HCT116 (cell line): ENCODE measurements around the gene ABLIM1. TPM values are rescaled to one million over a fixed set of nuclear protein-coding genes. Genes with fewer than 3 reads are reported as not detected.
A peak's percentile ranks its signal among the peaks of the same experiment; 100 is the strongest.

Experiments
- ATAC-seq: fragments of 200-7000 bp; cut with Tn5 transposase; 2 replicates; pipeline ENCODE4 v1.9.1; 2020; ENCODE audit warnings: mild to moderate bottlenecking, moderate library complexity
- BruUV-seq: library from RNA; stranded (reverse); fragments of 400-500 nt; replicated peaks from 2 replicates; lab custom pipeline; 2021; lab: Mats Ljungman, UMichigan
- CTCF ChIA-PET: fragments of 300-600 bp; sonication (Branson Sonifier 250); formaldehyde crosslinking; loops from one replicate; lab custom pipeline; 2021; ENCODE audit warnings: antibody characterized with exemption; lab: Charles Lee
- POLR2A ChIA-PET: fragments of 300-600, 350-600 bp; sonication (Branson Sonifier 250); formaldehyde crosslinking; loops from one replicate; lab custom pipeline; 2021; ENCODE audit warnings: antibody characterized with exemption; lab: Charles Lee
- RAD21 ChIA-PET, 2 experiments: fragments of 300-600 bp; sonication (Branson Sonifier 250); formaldehyde crosslinking; loops; one replicate each; lab custom pipeline; 2023; ENCODE audit warnings: low total read pairs in 2 of 2; ENCODE audit not compliant: uncharacterized antibody in 2 of 2, unreplicated experiment in 2 of 2, low non-redundant PET in 1 of 2; lab: Charles Lee
- DNase-seq: peaks from one replicate; pipeline ENCODE4 v3.0.0-alpha.2; 2010; ENCODE audit warnings: low read depth, low spot score
- H2AFZ ChIP-seq: fragments of 200-600 bp; shearing (Covaris generic), sonication (generic); 2 replicates; pipeline ENCODE4 v1.6.1; 2017; ENCODE audit warnings: low read depth, mixed run types, mixed read lengths, antibody characterized with exemption, low read length; ENCODE audit not compliant: poor library complexity, severe bottlenecking
- H3K27ac ChIP-seq: 2 replicates; pipeline ENCODE4 v1.5.1; 2012; ENCODE audit warnings: low read depth, low read length
- H3K27me3 ChIP-seq: fragments of 200-600 bp; sonication (generic); 2 replicates; pipeline ENCODE4 v1.6.1; 2016; ENCODE audit warnings: mixed run types, low read length, mixed read lengths; ENCODE audit not compliant: insufficient read depth
- H3K36me3 ChIP-seq, 2 experiments: fragments of 200-500 bp in 1 of 2; fragments of 200-600 bp in 1 of 2; sonication (Bioruptor generic) in 1 of 2; sonication (generic) in 1 of 2; 2 replicates each; pipeline versions ENCODE4 v1.5.1 to v1.6.1; 2014 to 2016; ENCODE audit warnings: low read length in 2 of 2, inconsistent platforms in 1 of 2, mixed read lengths in 1 of 2, mixed run types in 1 of 2; ENCODE audit not compliant: insufficient read depth in 2 of 2, control insufficient read depth in 1 of 2
- H3K4me1 ChIP-seq, 2 experiments: fragments of 200-600 bp in 1 of 2; sonication (generic) in 1 of 2; 2 replicates each; pipeline versions ENCODE4 v1.5.1 to v1.6.1; 2012 to 2017; ENCODE audit warnings: low read length in 2 of 2, inconsistent platforms in 1 of 2, mild to moderate bottlenecking in 1 of 2, mixed read lengths in 1 of 2, mixed run types in 1 of 2, moderate library complexity in 1 of 2; ENCODE audit not compliant: insufficient read depth in 2 of 2, control insufficient read depth in 1 of 2
- H3K4me2 ChIP-seq: fragments of 200-600 bp; sonication (generic); 2 replicates; pipeline ENCODE4 v1.6.1; 2017; ENCODE audit warnings: mixed run types, low read length, mixed read lengths
- H3K4me3 ChIP-seq, 2 experiments: fragments of 200-600 bp in 1 of 2; sonication (generic) in 1 of 2; replicated peaks in 1 of 2; 2 replicates each; pipeline ENCODE4 v1.5.1; 2011 to 2016; ENCODE audit warnings: low read length in 2 of 2, control low read depth in 1 of 2, low read depth in 1 of 2, mild to moderate bottlenecking in 1 of 2, mixed read lengths in 1 of 2, mixed run types in 1 of 2
- H3K79me2 ChIP-seq: fragments of 200-600 bp; sonication (generic); 2 replicates; pipeline ENCODE4 v1.6.1; 2017; ENCODE audit warnings: mild to moderate bottlenecking, mixed run types, low read length, moderate library complexity, mixed read lengths; ENCODE audit not compliant: insufficient read depth
- H3K9ac ChIP-seq: fragments of 200-600 bp; sonication (generic); 2 replicates; pipeline ENCODE4 v1.6.1; 2016; ENCODE audit warnings: low read length, mixed read lengths
- H3K9me2 ChIP-seq: fragments of 200-600 bp; sonication (generic), shearing (Covaris generic); 2 replicates; pipeline ENCODE4 v1.6.1; 2017; ENCODE audit warnings: mixed run types, mild to moderate bottlenecking, moderate library complexity; ENCODE audit not compliant: insufficient read depth
- H3K9me3 ChIP-seq, 2 experiments: fragments of 200-500 bp in 1 of 2; fragments of 200-600 bp in 1 of 2; sonication (Bioruptor generic) in 1 of 2; sonication (generic) in 1 of 2; 2 replicates each; pipeline ENCODE4 v1.6.1; 2014 to 2017; ENCODE audit warnings: low read length in 2 of 2, mixed read lengths in 2 of 2, inconsistent platforms in 1 of 2, low read depth in 1 of 2, mild to moderate bottlenecking in 1 of 2, mixed run types in 1 of 2, moderate library complexity in 1 of 2; ENCODE audit not compliant: control insufficient read depth in 1 of 2, insufficient read depth in 1 of 2
- H4K20me1 ChIP-seq: fragments of 200-600 bp; sonication (generic), shearing (Covaris generic); 2 replicates; pipeline ENCODE4 v1.6.1; 2017; ENCODE audit warnings: mixed run types, mild to moderate bottlenecking, moderate library complexity; ENCODE audit not compliant: insufficient read depth
- CBX3 ChIP-seq: IDR thresholded peaks from 2 replicates; pipeline ENCODE4 v1.6.1; 2012; ENCODE audit warnings: low read depth
- CTCF ChIP-seq, 3 experiments: fragments of 200-600 bp in 1 of 3; sonication (generic) in 1 of 3; IDR thresholded peaks in 2 of 3; conservative IDR thresholded peaks in 1 of 3; 2 replicates each; pipeline ENCODE4 v1.5.1; 2012 to 2017; ENCODE audit warnings: low read depth in 2 of 3, low read length in 2 of 3, antibody characterized with exemption in 1 of 3, borderline replicate concordance in 1 of 3, control low read depth in 1 of 3, mild to moderate bottlenecking in 1 of 3, mixed read lengths in 1 of 3, mixed run types in 1 of 3, moderate library complexity in 1 of 3; ENCODE audit not compliant: insufficient read depth in 1 of 3
- EGR1 ChIP-seq: IDR thresholded peaks from 2 replicates; pipeline ENCODE4 v1.6.1; 2012; ENCODE audit warnings: low read depth
- ELF1 ChIP-seq: IDR thresholded peaks from 2 replicates; pipeline ENCODE4 v1.6.1; 2012; ENCODE audit warnings: low read depth, borderline replicate concordance
- EZH2phosphoT487 ChIP-seq: fragments of 200-600 bp; IDR thresholded peaks from 2 replicates; pipeline ENCODE4 v1.6.1; 2018; ENCODE audit warnings: antibody characterized with exemption, borderline replicate concordance
- JUND ChIP-seq: IDR thresholded peaks from 2 replicates; pipeline ENCODE4 v1.6.1; 2012
- POLR2A ChIP-seq: IDR thresholded peaks from 2 replicates; pipeline ENCODE4 v1.7.0; 2011; ENCODE audit warnings: borderline replicate concordance; ENCODE audit not compliant: insufficient read depth, insufficient read length; ENCODE audit errors: extremely low read depth
- REST ChIP-seq: IDR thresholded peaks from 2 replicates; pipeline ENCODE4 v1.6.1; 2012; ENCODE audit warnings: low read depth
- SP1 ChIP-seq: IDR thresholded peaks from 2 replicates; pipeline ENCODE4 v1.6.1; 2012; ENCODE audit warnings: low read depth
- SRF ChIP-seq: IDR thresholded peaks from 2 replicates; pipeline ENCODE4 v1.6.1; 2012; ENCODE audit warnings: low read depth
- TCF7L2 ChIP-seq: IDR thresholded peaks from 2 replicates; pipeline ENCODE4 v1.7.0; 2011; ENCODE audit warnings: borderline replicate concordance, inconsistent platforms; ENCODE audit not compliant: insufficient read depth, insufficient read length; ENCODE audit errors: extremely low read depth
- YY1 ChIP-seq: IDR thresholded peaks from 2 replicates; pipeline ENCODE4 v1.6.1; 2011; ENCODE audit warnings: low read length, low read depth, moderate library complexity, mild to moderate bottlenecking; ENCODE audit not compliant: insufficient replicate concordance; ENCODE audit errors: extremely low read depth
- intact Hi-C: fragments of 100-400 bp; cut with micrococcal nuclease; formaldehyde crosslinking; loops from 2 replicates; pipeline ENCODE4 v1.10.0; 2022
- total RNA-seq: library from RNA; stranded (reverse); gene quantifications from one replicate; pipeline ENCODE4 v1.2.1, GENCODE V29; 2021; ENCODE audit not compliant: unreplicated experiment

ABLIM1 gene
- total RNA-seq, 1 experiment from 2014 or later = 96.2 TPM

GRCh38 chr10:114491419-114491818 is 166.7 kb downstream of the ABLIM1 start:
- Histone ChIP-seq H3K9ac (no peak overlapping the region), H4K20me1 (no peaks in the 10 kb centered on the region), H3K4me1 (peaks cover 70 to 77% of the 10 kb centered on the region in 2 experiments), H3K9me3 (no peaks in the 10 kb centered on the region), H3K27me3 (no peaks in the 10 kb centered on the region), H3K4me2 (peak overlapping the region; percentile 29; the same call in 1 of the 2 replicates), H3K4me3 (no peak overlapping the region), H3K79me2 (peaks cover 31% of the 10 kb centered on the region), H3K9me2 (no peaks in the 10 kb centered on the region), H3K36me3 (peaks cover 0 to 11% of the 10 kb centered on the region in 2 experiments; a peak in 1 of 4 replicates), H3K27ac (no peak overlapping the region), H2AFZ (no peak overlapping the region)
- intact Hi-C loops = no loop called here
- ChIA-PET CTCF (interaction anchor here (1.2 to 1.5 kb wide), 2 partner anchors 294 to 812 kb away, joined by 3 to 5 read pairs; no protein-coding TSS in a partner anchor), POLR2A (interaction anchor here (0.6 kb wide), 1 partner anchor 260 kb away, joined by 3 read pairs; no protein-coding TSS in a partner anchor), RAD21 (no interaction called here)
- no TSS peak for BruUV-seq
- ATAC-seq (no peak), DNase-seq (no peak)
- TF ChIP-seq SP1 (0 out of 2 replicates have a peak, but pooled peaks have one; percentile 9), CTCF (IDR thresholded peaks at IDR 0.05 in 2 of 3, conservative IDR thresholded peaks at IDR 0.05 in 1 of 3; ENCODE audit: borderline replicate concordance in 1 of 3, insufficient read depth in 1 of 3, low read depth in 2 of 3, low read length in 2 of 3) (no peak)

DNA sequence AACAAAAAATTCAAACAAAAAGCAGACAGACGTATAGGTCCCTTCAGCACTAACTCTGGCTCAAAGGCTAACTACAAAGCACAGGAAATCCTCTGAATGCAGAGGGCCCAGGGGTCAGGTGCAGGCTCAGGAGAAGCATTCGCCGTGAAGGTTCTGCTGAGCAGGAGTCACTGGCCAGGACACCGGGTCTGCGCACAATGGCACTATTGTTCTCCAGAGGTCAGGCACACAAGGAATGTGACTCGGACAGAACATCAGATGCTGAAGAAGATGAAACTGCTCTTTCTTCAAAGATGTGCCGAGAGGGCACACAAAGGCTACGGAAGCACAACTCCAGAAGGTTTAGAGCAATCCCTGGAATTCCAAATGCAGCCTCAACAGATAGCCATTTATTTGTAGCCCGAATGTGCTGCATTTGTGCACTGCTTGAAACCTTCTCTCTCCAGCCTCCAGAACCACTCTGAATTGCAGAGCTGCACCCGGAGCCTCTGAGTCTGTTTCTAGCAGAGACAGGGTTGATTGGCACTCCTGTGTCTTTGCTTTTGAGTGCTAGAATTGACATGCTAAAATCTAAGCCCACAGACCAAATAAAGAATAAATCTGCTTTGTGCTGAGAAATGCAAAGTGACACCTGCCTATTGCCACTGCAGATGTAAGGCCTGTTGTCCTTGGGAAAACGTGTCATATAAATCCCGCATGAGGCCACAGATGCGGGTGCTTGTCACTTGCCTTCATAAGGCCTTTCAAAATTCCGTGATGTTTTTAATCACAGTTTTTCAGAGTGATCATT is 168.4 kb downstream of the ABLIM1 start:
- POLR2A ChIA-PET = no interaction called here
- Histone ChIP-seq H3K27ac (peak overlapping the region; percentile 70), H3K4me3 (peak overlapping the region in 1 of 2 experiments; percentile 30; a peak in 2 of 4 replicates), H3K9me3 (no peaks in the 10 kb centered on the region), H3K4me1 (peaks cover 70 to 78% of the 10 kb centered on the region in 2 experiments), H3K27me3 (no peaks in the 10 kb centered on the region), H2AFZ (no peak overlapping the region), H3K79me2 (peaks cover 23% of the 10 kb centered on the region), H3K36me3 (0 out of 4 replicates have a peak, but pooled peaks cover 0 to 5% of the 10 kb centered on the region in 2 experiments), H3K9ac (peak overlapping the region; percentile 25), H3K9me2 (no peaks in the 10 kb centered on the region), H3K4me2 (peak overlapping the region; percentile 63), H4K20me1 (no peaks in the 10 kb centered on the region)
- ATAC-seq (peak; percentile 93), DNase-seq (peak; percentile 65)
- intact Hi-C loops = no loop called here
- RAD21 ChIA-PET = no interaction called here
- CTCF ChIA-PET = interaction anchor here (0.9 to 2.5 kb wide), 3 partner anchors 18 to 205 kb away, joined by 3 to 15 read pairs (median 5); no protein-coding TSS in a partner anchor
- no TSS peak for BruUV-seq
- TF ChIP-seq TCF7L2 = no peak
- no peak for TF ChIP-seq ELF1
- TF ChIP-seq REST = no peak
- TF ChIP-seq CBX3 = peak; percentile 48; the same call in 1 of the 2 replicates
- TF ChIP-seq EZH2phosphoT487 = no peak
- no peak for TF ChIP-seq YY1
- TF ChIP-seq EGR1 = no peak
- no peak for TF ChIP-seq SRF
- no peak; the same call in 1 of the 2 replicates for TF ChIP-seq JUND
- TF ChIP-seq POLR2A = no peak
